B cell (primary cell): ENCODE measurements around the gene GOLGA8M. TPM values are rescaled to one million over a fixed set of nuclear protein-coding genes. Genes with fewer than 3 reads are reported as not detected.
"Not testable (repeated sequence)": the region's sequence is repeated elsewhere in the genome, so short reads cannot be mapped to it uniquely, and the experiment has no call there.

Experiments used
- ATAC-seq: fragments of 200-7000 bp; cut with Tn5 transposase; one replicate; pipeline ENCODE4 v1.10.0; 2021; ENCODE audit warnings: low read depth, mild to moderate bottlenecking, moderate number of reproducible peaks, moderate library complexity
- CTCF ChIA-PET: fragments of 350-600 bp; sonication (Branson Sonifier 250); formaldehyde crosslinking; loops from one replicate; lab custom pipeline; 2021; ENCODE audit warnings: antibody characterized with exemption, inconsistent platforms; lab: Charles Lee
- POLR2A ChIA-PET: fragments of 350-600 bp; sonication (Branson Sonifier 250); formaldehyde crosslinking; loops from one replicate; lab custom pipeline; 2021; ENCODE audit warnings: antibody characterized with exemption; lab: Charles Lee
- DNase-seq: peaks from one replicate; pipeline ENCODE4 v3.0.0; 2013
- H2AFZ ChIP-seq: 2 replicates; pipeline ENCODE4 v1.6.1; 2012; ENCODE audit warnings: mild to moderate bottlenecking, low read depth, low read length; ENCODE audit not compliant: insufficient read depth, poor library complexity, severe bottlenecking
- H3K27ac ChIP-seq, 2 donors: 1 replicate in 1 of 2; 2 replicates in 1 of 2; pipeline ENCODE4 v1.5.1; 2012 to 2013; ENCODE audit warnings: low read length in 2 of 2, mild to moderate bottlenecking in 2 of 2, moderate library complexity in 1 of 2
- H3K27me3 ChIP-seq, 4 experiments: fragments of 200-600 bp in 1 of 4; sonication (generic) in 1 of 4; replicated peaks in 1 of 4; 1 replicate in 2 of 4; 2 replicates in 2 of 4; pipeline versions ENCODE4 v1.6.1 to v1.7.0; 2013 to 2016; ENCODE audit warnings: low read length in 3 of 4, mild to moderate bottlenecking in 2 of 4, mixed read lengths in 1 of 4, moderate library complexity in 1 of 4; ENCODE audit not compliant: insufficient read depth in 4 of 4, control insufficient read depth in 3 of 4; ENCODE audit errors: control extremely low read depth in 1 of 4
- H3K36me3 ChIP-seq, 2 experiments: replicated peaks in 1 of 2; 1 replicate in 1 of 2; 2 replicates in 1 of 2; pipeline versions ENCODE4 v1.6.1 to v1.7.1; 2013; ENCODE audit warnings: low read length in 1 of 2; ENCODE audit not compliant: insufficient read depth in 2 of 2, control insufficient read depth in 1 of 2; ENCODE audit errors: control extremely low read depth in 1 of 2, extremely low read depth in 1 of 2
- H3K4me1 ChIP-seq, 2 donors: fragments of 200-600 bp in 1 of 2; sonication (generic) in 1 of 2; 1 replicate in 1 of 2; 2 replicates in 1 of 2; pipeline versions ENCODE4 v1.5.1 to v1.6.1; 2013 to 2017; ENCODE audit warnings: low read length in 2 of 2; ENCODE audit not compliant: control insufficient read depth in 2 of 2, insufficient read depth in 2 of 2
- H3K4me2 ChIP-seq: replicated peaks from 2 replicates; pipeline ENCODE3; 2012; ENCODE audit warnings: mild to moderate bottlenecking, low read depth, low read length; ENCODE audit not compliant: poor library complexity, severe bottlenecking
- H3K4me3 ChIP-seq, 5 experiments: fragments of 200-600 bp in 1 of 5; sonication (generic) in 1 of 5; 1 replicate in 3 of 5; 2 replicates in 2 of 5; pipeline versions ENCODE4 v1.5.1 to v1.7.0; 2011 to 2016; ENCODE audit warnings: low read length in 4 of 5, mild to moderate bottlenecking in 4 of 5, low read depth in 2 of 5, control low read depth in 1 of 5, moderate library complexity in 1 of 5; ENCODE audit not compliant: insufficient read depth in 1 of 5; ENCODE audit errors: control extremely low read depth in 1 of 5, extremely low read depth in 1 of 5
- H3K79me2 ChIP-seq: fragments of 200-600 bp; sonication (generic); one replicate; pipeline ENCODE4 v1.6.0; 2016; ENCODE audit warnings: low read length; ENCODE audit not compliant: control insufficient read depth, insufficient read depth
- H3K9ac ChIP-seq: fragments of 200-600 bp; sonication (generic); 2 replicates; pipeline ENCODE4 v1.6.1; 2017; ENCODE audit warnings: mild to moderate bottlenecking, low read length, moderate library complexity
- H3K9me3 ChIP-seq, 3 donors: one replicate each; pipeline versions ENCODE4 v1.6.1 to v1.7.1; 2013; ENCODE audit warnings: low read length in 2 of 3; ENCODE audit not compliant: control insufficient read depth in 2 of 3, insufficient read depth in 1 of 3; ENCODE audit errors: control extremely low read depth in 1 of 3
- H4K20me1 ChIP-seq: 2 replicates; pipeline ENCODE4 v1.6.0; 2012; ENCODE audit warnings: mild to moderate bottlenecking, low read length; ENCODE audit not compliant: insufficient read depth, control insufficient read depth, poor library complexity, severe bottlenecking
- H3K27ac Mint-ChIP-seq: one replicate; pipeline ENCODE4 v1.8.0; 2021; ENCODE audit warnings: mixed read lengths
- H3K27me3 Mint-ChIP-seq: one replicate; pipeline ENCODE4 v1.8.0; 2021; ENCODE audit warnings: mixed read lengths
- H3K4me1 Mint-ChIP-seq: one replicate; pipeline ENCODE4 v1.8.0; 2021; ENCODE audit warnings: mixed read lengths
- H3K4me3 Mint-ChIP-seq: one replicate; pipeline ENCODE4 v1.8.0; 2021; ENCODE audit warnings: mixed read lengths
- H3K9me3 Mint-ChIP-seq: one replicate; pipeline ENCODE4 v1.8.0; 2022; ENCODE audit warnings: mixed read lengths; ENCODE audit not compliant: insufficient read depth
- WGBS: methylation state at CpG from one replicate; pipeline ENCODE4 v1.1.5; 2013; ENCODE audit warnings: missing lambda C conversion rate; ENCODE audit not compliant: insufficient coverage; 5-methylcytosine and 5-hydroxymethylcytosine counted together
- intact Hi-C: fragments of 100-400 bp; cut with micrococcal nuclease; formaldehyde crosslinking; loops from one replicate; pipeline ENCODE4 v1.10.0; 2022
- polyA minus RNA-seq: library from RNA; depleted of rRNA, polyadenylated mRNA; stranded (reverse); fragments of >200 nt; gene quantifications from 2 replicates; pipeline ENCODE4 v1.2.3, GENCODE V29; 2012
- polyA plus RNA-seq: library from polyadenylated mRNA; depleted of rRNA; stranded (reverse); fragments of >200 nt; gene quantifications from 2 replicates; pipeline ENCODE4 v1.2.3, GENCODE V29; 2012
- total RNA-seq, 2 donors: library from RNA; stranded (reverse); fragments of 120-200 nt in 1 of 2; gene quantifications; 1 replicate in 1 of 2; 2 replicates in 1 of 2; pipeline versions ENCODE4 v1.2.3 to v1.2.4, GENCODE V29; 2013 to 2022

The GOLGA8M gene
- total RNA-seq (0.80 and 1.3 TPM in 2 replicates), polyA plus RNA-seq (0.28 TPM in 1 of 2 replicates, not detected in the other), polyA minus RNA-seq (0.86 TPM in 1 of 2 replicates, not detected in the other)
- total RNA-seq (2013) = 0.33 TPM

DNA sequence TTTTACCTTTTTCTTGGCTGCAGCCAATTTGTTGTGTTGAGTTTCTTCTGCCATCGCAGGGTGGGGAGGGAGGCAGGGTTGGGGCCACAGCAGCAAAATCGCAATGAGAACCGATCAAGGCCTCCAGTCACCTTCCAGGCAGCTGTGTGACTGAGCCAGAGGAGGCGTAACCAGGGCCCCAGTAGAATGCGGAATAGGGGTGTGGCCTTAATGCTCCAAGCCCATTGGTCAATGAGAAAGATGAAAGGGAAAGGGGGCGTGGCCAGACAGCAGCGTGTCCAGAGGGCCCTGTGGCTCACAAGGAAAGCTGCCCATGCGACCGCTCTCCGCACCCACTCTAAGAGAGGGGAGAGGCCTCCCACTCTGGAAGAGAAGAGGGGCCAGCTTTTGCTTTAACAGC is at the start of gene GOLGA8M:
GOLGA8M (minus strand) TSS at position 152 of the 400 bp plus-strand sequence; CDS start at position 54, 98 bp downstream.
- intact Hi-C loops, H3K79me2 ChIP-seq, H3K27ac Mint-ChIP-seq, ATAC-seq, H3K4me1 ChIP-seq, H3K9me3 Mint-ChIP-seq, H3K36me3 ChIP-seq, DNase-seq, H3K4me3 Mint-ChIP-seq, H3K9me3 ChIP-seq, CTCF ChIA-PET, H3K27ac ChIP-seq, H3K27me3 Mint-ChIP-seq, H3K9ac ChIP-seq, H3K4me1 Mint-ChIP-seq, H3K27me3 ChIP-seq, POLR2A ChIA-PET, H2AFZ ChIP-seq, H4K20me1 ChIP-seq, H3K4me2 ChIP-seq, H3K4me3 ChIP-seq: not testable (repeated sequence)
- no CpG with 5 or more reads among the region's 10 CpGs for WGBS

DNA sequence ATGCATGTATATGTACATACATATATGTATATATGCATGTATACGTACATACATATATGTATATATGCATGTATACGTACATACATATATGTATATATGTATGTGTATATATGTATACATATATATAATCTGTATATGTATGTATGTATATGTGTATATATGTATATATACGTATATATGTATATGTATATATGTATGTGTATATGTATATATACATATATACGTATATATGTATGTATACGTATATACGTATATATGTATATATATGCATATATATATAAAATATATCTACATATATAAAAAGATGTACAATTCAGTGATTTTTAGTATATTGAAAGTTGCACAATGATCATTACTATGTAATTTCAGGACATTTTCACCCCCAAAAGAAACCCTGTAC is 30.7 kb upstream of the GOLGA8M start:
- H3K27me3 Mint-ChIP-seq, H3K4me1 ChIP-seq, H3K27ac Mint-ChIP-seq, H3K4me3 Mint-ChIP-seq, H3K9me3 ChIP-seq, DNase-seq, H3K4me2 ChIP-seq, H3K36me3 ChIP-seq, H3K79me2 ChIP-seq, H3K9me3 Mint-ChIP-seq, CTCF ChIA-PET, POLR2A ChIA-PET, H3K27me3 ChIP-seq, H4K20me1 ChIP-seq, H2AFZ ChIP-seq, ATAC-seq, H3K4me1 Mint-ChIP-seq, intact Hi-C loops, H3K9ac ChIP-seq, H3K4me3 ChIP-seq, H3K27ac ChIP-seq: not testable (repeated sequence)
- no CpG with 5 or more reads among the region's 6 CpGs for WGBS

DNA sequence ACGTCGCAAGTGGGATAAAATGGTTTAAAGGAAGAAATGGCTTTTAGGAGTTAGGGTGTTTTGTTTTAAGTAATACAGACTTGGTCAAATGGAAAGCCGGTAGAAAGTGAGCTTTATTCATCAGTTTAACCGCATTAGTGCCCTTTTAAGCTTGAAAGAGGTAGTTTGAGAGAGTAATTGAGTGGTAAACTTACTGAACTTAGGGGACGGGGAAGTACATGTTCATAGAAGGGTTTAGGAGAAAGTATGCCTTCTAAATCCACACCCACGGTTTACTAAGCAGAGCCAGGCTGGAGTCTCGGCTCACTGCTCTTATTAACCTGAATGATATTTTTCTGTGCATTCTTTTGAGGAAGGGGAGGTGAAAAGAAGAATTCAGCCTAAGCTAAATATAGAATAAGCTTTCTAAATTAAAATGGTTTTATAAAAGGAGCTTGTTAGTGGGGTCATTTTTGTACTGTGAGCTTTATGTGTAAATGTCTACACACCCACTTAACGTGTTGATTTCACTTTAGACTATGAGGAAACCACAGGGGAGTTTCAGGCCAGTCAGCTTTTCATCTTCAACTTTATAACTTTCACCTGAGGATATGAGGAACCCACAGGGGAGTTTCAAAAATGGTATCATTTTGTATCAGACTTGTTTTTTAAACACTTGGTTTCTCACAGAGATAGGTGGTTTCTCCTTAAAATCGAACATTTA is 26.5 kb upstream of the GOLGA8M start:
- H3K27ac ChIP-seq, H3K27ac Mint-ChIP-seq, H3K4me2 ChIP-seq, H3K4me3 ChIP-seq, H3K27me3 Mint-ChIP-seq, H3K4me1 Mint-ChIP-seq, H3K9ac ChIP-seq, H2AFZ ChIP-seq, H4K20me1 ChIP-seq, POLR2A ChIA-PET, H3K9me3 Mint-ChIP-seq, CTCF ChIA-PET, H3K79me2 ChIP-seq, H3K4me1 ChIP-seq, H3K9me3 ChIP-seq, DNase-seq, H3K27me3 ChIP-seq, intact Hi-C loops, H3K36me3 ChIP-seq: not testable (repeated sequence)
- no CpG with 5 or more reads among the region's 9 CpGs for WGBS
- peak; percentile 31 for ATAC-seq
- H3K4me3 Mint-ChIP-seq = peak overlapping the region; percentile 76

DNA sequence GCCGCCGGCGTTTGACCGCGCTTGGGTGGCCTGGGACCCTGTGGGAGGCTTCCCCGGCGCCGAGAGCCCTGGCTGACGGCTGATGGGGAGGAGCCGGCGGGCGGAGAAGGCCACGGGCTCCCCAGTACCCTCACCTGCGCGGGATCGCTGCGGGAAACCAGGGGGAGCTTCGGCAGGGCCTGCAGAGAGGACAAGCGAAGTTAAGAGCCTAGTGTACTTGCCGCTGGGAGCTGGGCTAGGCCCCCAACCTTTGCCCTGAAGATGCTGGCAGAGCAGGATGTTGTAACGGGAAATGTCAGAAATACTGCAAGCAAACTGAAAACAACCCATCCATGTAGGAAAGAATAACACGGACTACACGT is 26.0 kb upstream of the GOLGA8M start:
- peak overlapping the region in 2 of 5 experiments; percentile 8 to 25 for H3K4me3 ChIP-seq
- DNase-seq, H3K27ac ChIP-seq, ATAC-seq, H3K27me3 ChIP-seq, POLR2A ChIA-PET, H3K4me1 Mint-ChIP-seq, H3K27me3 Mint-ChIP-seq, H3K9me3 ChIP-seq, H3K9me3 Mint-ChIP-seq, H3K4me1 ChIP-seq, H3K36me3 ChIP-seq, intact Hi-C loops, H4K20me1 ChIP-seq, H3K4me2 ChIP-seq, H3K27ac Mint-ChIP-seq, H3K9ac ChIP-seq, H3K79me2 ChIP-seq, CTCF ChIA-PET: not testable (repeated sequence)
- H3K4me3 Mint-ChIP-seq = peak overlapping the region; percentile 76
- no CpG with 5 or more reads among the region's 23 CpGs for WGBS
- peak overlapping the region; percentile 22 for H2AFZ ChIP-seq
